ENCODE results near the gene WFS1. TPM values are rescaled to one million over a fixed set of nuclear protein-coding genes. Genes with fewer than 3 reads are reported as not detected.

The WFS1 gene
- total RNA-seq, 2 donors from 2014 or later = 12.1 to 12.7 TPM

GRCh38 chr4:6248394-6248793, 21.3 kb upstream of the WFS1 start:
- no peaks in the 10 kb centered on the region for H3K4me1 ChIP-seq
- no peak overlapping the region for H3K27ac ChIP-seq
- H3K36me3 ChIP-seq = no peaks in the 10 kb centered on the region
- no peak for DNase-seq
- no peak overlapping the region for H3K9ac ChIP-seq (ENCODE audit: low read depth in 2 of 2, low read length in 2 of 2)
- H3K27me3 ChIP-seq = no peaks in the 10 kb centered on the region
- H3K9me3 ChIP-seq = no peaks in the 10 kb centered on the region
- no peak for TF ChIP-seq CTCF (IDR thresholded peaks at IDR 0.05)
- intact Hi-C loops (cut with DNase I) = no loop called here
- H3K4me3 ChIP-seq = no peak overlapping the region

GRCh38 chr4:6250235-6250983, 19.2 kb upstream of the WFS1 start:
- Histone ChIP-seq H3K27ac (no peak overlapping the region), H3K4me3 (no peak overlapping the region), H3K9ac (ENCODE audit: low read depth in 2 of 2, low read length in 2 of 2) (no peak overlapping the region), H3K27me3 (no peaks in the 10 kb centered on the region), H3K9me3 (no peaks in the 10 kb centered on the region), H3K36me3 (no peaks in the 10 kb centered on the region), H3K4me1 (no peaks in the 10 kb centered on the region)
- peak; percentile 83 for TF ChIP-seq CTCF (IDR thresholded peaks at IDR 0.05)
- no peak for DNase-seq
- intact Hi-C loops (cut with DNase I) = loop anchor here (2.0 kb wide), 1 partner anchor 76 kb away; no protein-coding TSS in a partner anchor

- Histone ChIP-seq H3K36me3 (no peaks in the 10 kb centered on the region), H3K4me3 (no peak overlapping the region), H3K9ac (ENCODE audit: low read depth in 2 of 2, low read length in 2 of 2) (no peak overlapping the region), H3K27me3 (no peaks in the 10 kb centered on the region), H3K27ac (no peak overlapping the region), H3K9me3 (no peaks in the 10 kb centered on the region), H3K4me1 (no peaks in the 10 kb centered on the region)
- peak; percentile 19 for TF ChIP-seq CTCF (IDR thresholded peaks at IDR 0.05)
- no peak for DNase-seq
- intact Hi-C loops (cut with DNase I) = loop anchor here (2.0 kb wide), 1 partner anchor 76 kb away; no protein-coding TSS in a partner anchor
These were observed 18.7 kb upstream of the WFS1 start for GRCh38 chr4:6250984-6251295.

DNA sequence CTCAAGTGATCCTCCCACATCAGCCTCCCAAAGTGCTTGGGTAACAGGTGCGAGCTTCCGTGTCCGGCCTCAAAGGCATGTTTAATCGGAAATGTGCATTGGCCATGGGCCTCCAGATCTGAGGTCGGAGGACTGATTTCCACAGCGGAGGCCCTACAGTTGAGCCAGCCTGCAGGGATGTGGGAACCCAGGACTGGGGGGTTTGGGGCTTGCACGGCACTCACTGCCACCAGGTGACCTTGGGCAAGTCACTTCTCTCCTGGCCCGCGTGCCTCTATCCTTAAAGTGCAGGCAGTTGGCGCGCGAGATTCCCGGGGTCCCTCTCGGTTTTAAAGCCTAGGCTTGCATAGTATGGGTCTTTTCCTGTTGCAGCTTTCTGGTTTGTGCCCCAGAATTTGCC, 18.3 kb upstream of the WFS1 start:
- TF ChIP-seq CTCF (IDR thresholded peaks at IDR 0.05) = no peak
- H3K27me3 ChIP-seq = no peaks in the 10 kb centered on the region
- no peaks in the 10 kb centered on the region for H3K9me3 ChIP-seq
- no peaks in the 10 kb centered on the region for H3K4me1 ChIP-seq
- no peak overlapping the region for H3K4me3 ChIP-seq
- DNase-seq = no peak
- H3K27ac ChIP-seq = no peak overlapping the region
- no peak overlapping the region for H3K9ac ChIP-seq (ENCODE audit: low read depth in 2 of 2, low read length in 2 of 2)
- intact Hi-C loops (cut with DNase I) = loop anchor here (2.0 kb wide), 1 partner anchor 75 kb away; no protein-coding TSS in a partner anchor
- no peaks in the 10 kb centered on the region for H3K36me3 ChIP-seq

DNA sequence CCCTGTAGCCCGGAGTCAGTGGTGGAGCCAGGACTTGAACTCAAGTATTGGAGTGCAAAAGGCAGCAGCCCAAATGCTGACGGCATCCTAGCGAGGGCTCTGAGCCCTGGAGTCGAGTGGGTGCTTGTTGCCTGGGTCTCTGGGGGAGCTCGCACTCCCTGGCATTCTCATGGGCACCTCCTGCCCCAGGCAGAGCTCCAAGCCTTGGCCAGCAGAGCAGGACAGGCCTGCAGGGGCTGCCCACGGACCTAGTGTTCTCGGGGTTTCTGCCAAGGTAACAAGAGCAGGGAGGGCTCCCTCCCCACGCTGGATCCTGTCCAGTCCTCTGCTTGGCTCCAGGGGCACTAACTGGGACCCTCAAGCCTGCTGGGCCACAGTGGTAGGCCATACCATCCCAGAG, 17.6 kb upstream of the WFS1 start:
- Histone ChIP-seq H3K9ac (ENCODE audit: low read depth in 2 of 2, low read length in 2 of 2) (no peak overlapping the region), H3K9me3 (no peaks in the 10 kb centered on the region), H3K4me1 (no peaks in the 10 kb centered on the region), H3K27ac (no peak overlapping the region), H3K4me3 (no peak overlapping the region), H3K36me3 (no peaks in the 10 kb centered on the region), H3K27me3 (no peaks in the 10 kb centered on the region)
- intact Hi-C loops (cut with DNase I) = no loop called here
- DNase-seq = no peak
- no peak for TF ChIP-seq CTCF (IDR thresholded peaks at IDR 0.05)
